GM21619 (cell line): Measurements from ENCODE around the gene NDRG2.
A peak's percentile ranks its signal among the peaks of the same experiment; 100 is the strongest.

Experiments
- ATAC-seq: cut with Tn5 transposase; IDR thresholded peaks from one replicate; pipeline ENCODE4 v1.9.1; 2021; ENCODE audit not compliant: unreplicated experiment

Gene NDRG2

GRCh38 chr14:21024585-21025370 lies at the start of gene NDRG2:
Gene NDRG2 (minus strand): TSS chr14:21025061. CDS start chr14:21023315, 1,746 bp downstream.
- ATAC-seq: no peak

GRCh38 chr14:21073921-21074320 lies 49.1 kb upstream of the NDRG2 start:
- no peak for ATAC-seq

DNA sequence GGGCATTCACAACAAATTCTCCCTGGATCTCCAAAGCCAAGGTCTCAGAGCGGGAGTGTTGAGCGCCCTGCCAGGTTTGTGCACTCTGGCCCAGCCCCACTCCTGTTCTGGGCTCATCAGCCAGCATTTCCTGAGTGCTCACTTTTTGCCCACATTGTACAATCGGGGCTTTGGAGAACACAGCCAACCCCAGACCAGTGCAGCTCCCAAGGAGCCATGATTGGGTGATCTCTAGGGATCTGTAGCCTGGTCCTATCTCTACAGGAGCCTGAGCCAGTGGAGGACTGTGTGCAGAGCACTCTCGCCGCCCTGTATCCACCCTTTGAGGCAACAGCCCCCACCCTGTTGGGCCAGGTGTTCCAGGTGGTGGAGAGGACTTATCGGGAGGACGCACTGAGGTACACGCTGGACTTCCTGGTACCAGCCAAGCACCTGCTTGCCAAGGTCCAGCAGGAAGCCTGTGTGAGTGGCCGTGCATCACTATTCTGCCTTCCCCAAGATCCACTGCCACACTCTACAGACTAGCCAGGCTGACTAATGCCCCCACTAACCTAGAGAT lies 48.0 kb upstream of the NDRG2 start:
- no peak for ATAC-seq

DNA sequence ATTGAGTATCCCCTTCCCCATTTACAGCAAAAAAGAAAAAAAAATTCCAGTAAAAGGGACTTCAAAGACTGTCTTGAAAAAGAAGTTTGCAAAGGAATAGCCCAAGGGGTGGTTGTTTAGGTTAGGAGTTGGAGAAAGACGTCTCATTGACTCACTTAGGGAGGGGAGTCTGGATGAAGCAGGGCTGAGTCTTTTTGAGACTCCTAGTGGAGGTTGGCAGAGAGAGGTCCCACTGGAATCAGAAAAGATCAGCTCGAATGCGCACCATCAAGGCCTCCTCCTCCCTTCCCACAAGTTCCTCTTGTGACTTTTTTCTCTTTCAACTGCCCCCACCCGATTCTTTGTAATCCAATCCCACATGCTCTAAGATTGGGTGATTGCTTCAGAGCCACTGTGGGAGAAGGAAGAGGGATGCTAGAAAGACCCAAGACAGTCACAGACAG lies 47.2 kb upstream of the NDRG2 start:
- no peak for ATAC-seq

GRCh38 chr14:21071225-21072030 lies 46.6 kb upstream of the NDRG2 start:
- peak; percentile 74 for ATAC-seq

GRCh38 chr14:21070610-21071224 lies 45.9 kb upstream of the NDRG2 start:
- ATAC-seq: peak; percentile 4

DNA sequence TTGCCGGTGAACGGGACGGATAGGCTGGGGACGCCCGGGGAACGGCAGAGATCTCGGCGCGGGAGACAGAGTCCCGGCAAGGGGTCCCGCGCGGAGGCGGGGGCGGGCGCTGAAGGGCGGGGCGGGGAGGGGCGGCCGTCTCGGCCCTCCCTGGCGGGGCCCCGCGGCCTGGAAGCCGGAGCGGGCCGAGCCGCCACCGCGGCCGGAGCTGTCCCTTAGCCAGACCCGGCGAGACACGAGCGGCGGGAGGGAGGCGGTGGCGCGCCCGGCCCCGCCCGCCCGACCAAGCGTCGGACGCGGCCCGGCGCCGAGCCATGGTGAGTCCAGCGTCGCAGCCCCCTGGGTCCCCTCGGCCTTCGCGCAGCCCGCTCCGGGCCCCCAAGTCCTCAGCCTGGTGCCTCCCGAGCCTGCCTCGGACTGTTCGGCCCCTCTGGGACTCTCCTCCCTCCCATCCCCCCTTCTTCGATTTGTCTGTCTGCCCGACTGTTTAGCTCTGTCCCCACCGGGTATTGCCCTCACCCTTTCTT lies 45.3 kb upstream of the NDRG2 start, which contains the start of gene ARHGEF40:
TSS of gene ARHGEF40 (plus strand) at position 222 of the 527 bp plus-strand sequence. CDS start at position 315, 93 bp downstream.
- ATAC-seq: no peak

GRCh38 chr14:21069388-21070082 lies 44.7 kb upstream of the NDRG2 start:
- ATAC-seq: no peak

- no peak for ATAC-seq
These were observed 43.9 kb upstream of the NDRG2 start for GRCh38 chr14:21068521-21069387.

GRCh38 chr14:21066882-21067502 lies 42.1 kb upstream of the NDRG2 start:
- no peak for ATAC-seq

GRCh38 chr14:21063479-21063878 lies 38.6 kb upstream of the NDRG2 start:
- ATAC-seq: no peak

DNA sequence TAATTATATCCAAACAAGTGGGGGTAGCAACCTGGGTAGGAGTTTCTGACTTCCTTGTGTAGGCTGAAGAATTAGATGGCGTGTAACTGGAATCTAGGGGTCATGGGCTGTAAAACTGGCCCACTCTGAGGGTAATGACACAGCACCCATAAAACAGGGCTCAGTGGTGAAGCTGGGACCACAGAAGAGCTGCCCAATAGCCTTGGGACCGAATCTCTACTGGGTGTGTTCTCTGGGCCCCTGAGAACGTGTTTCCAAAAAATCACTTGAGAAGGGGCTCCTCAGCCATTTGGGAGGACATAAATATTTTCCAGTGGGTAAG lies 36.4 kb upstream of the NDRG2 start:
- ATAC-seq: no peak

GRCh38 chr14:21060614-21061346 lies 35.9 kb upstream of the NDRG2 start:
- no peak for ATAC-seq

- no peak for ATAC-seq
These were observed 35.2 kb upstream of the NDRG2 start for GRCh38 chr14:21059842-21060613.

DNA sequence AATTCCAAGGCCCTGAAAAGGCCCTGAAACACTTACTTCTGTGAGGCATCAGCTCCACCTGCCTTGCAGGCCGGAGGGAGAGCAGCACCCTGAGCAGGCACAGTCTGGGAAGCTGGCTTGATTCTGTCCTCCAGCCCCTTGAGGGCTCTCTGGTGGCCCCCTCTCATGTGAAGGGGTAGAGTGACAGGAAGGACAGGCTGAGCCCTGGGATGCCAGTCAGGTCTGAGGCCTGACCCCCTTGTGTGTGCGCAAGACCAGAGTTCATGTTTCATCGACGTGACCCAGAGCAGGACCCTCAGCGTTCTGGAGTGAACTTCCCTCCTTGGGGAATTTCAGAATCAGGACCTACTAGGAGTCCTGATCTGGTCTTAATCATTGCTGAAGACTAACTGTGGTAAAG lies 34.0 kb upstream of the NDRG2 start:
- no peak for ATAC-seq

DNA sequence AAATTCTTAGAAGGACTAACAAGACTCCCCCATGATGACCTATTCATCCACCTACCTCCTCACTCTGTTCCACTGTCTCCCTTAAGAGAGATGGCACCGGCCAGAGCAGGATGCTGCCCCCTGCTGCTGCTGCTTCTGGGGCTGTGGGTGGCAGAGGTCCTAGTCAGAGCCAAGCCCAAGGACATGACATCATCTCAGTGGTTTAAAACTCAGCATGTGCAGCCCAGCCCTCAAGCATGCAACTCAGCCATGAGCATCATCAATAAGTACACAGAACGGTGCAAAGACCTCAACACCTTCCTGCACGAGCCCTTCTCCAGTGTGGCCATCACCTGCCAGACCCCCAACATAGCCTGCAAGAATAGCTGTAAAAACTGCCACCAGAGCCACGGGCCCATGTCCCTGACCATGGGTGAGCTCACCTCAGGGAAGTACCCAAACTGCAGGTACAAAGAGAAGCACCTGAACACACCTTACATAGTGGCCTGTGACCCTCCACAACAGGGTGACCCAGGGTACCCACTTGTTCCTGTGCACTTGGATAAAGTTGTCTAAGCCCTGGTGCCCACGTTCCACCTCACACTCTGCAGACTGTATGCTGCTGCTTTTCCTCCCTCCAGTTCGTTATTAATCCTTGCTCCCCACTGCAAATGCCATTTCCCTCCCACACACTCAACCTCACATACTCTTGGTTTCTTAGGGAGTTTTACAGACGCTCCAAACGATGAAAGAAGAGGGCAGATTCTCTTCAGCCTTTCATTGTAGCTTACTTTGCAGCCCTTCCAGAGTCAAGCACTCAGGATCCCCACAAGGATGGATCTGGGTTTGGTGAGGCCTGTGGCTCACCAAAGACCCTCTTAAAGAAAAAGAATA lies 33.2 kb upstream of the NDRG2 start, which contains the start of gene RNASE8:
TSS of gene RNASE8 (plus strand) at position 20 of the 873 bp plus-strand sequence. CDS start at position 91, 71 bp downstream.
- ATAC-seq: no peak
